ENCODE results near the gene PLP2.
"Not testable (repeated sequence)": the region's sequence is repeated elsewhere in the genome, so short reads cannot be mapped to it uniquely, and the experiment has no call there.

Gene PLP2, protein sequence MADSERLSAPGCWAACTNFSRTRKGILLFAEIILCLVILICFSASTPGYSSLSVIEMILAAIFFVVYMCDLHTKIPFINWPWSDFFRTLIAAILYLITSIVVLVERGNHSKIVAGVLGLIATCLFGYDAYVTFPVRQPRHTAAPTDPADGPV

DNA sequence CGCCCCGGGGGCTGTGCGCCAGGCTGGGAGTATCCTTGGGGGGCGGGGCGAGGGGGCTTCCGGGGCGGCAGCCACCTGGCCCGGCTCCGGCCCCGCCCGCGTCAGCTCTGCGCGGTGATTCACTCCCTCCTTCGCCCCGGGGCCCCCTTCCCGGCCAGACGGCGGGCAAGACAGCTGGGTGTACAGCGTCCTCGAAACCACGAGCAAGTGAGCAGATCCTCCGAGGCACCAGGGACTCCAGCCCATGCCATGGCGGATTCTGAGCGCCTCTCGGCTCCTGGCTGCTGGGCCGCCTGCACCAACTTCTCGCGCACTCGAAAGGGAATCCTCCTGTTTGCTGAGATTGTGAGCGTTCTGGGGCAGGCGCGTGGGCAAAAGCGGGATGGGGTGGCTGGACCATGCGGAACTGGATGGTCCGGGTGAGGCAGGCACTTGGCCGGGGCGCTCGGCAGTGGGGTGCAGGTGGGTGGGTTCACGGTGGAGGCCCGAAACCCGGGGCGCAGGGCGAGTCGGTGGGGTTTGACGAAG lies at the start of gene PLP2:
TSS of gene PLP2 (plus strand) at position 147 of the 528 bp plus-strand sequence. CDS start at position 250, 103 bp downstream.
- peaks cover 55% of the 10 kb centered on the region for H3K36me3 Mint-ChIP-seq (ENCODE audit: low read depth)
- peaks cover 61% of the 10 kb centered on the region for H3K4me1 Mint-ChIP-seq (ENCODE audit: low read depth)
- no peaks in the 10 kb centered on the region for H3K27me3 Mint-ChIP-seq
- peak within 1 kb of the TSS; percentile 94 for H3K27ac Mint-ChIP-seq
- intact Hi-C loops (cut with micrococcal nuclease) = no loop called here
- H3K4me3 Mint-ChIP-seq = peak within 1 kb of the TSS; percentile 87
- H3K9me3 Mint-ChIP-seq = no peaks in the 10 kb centered on the region

DNA sequence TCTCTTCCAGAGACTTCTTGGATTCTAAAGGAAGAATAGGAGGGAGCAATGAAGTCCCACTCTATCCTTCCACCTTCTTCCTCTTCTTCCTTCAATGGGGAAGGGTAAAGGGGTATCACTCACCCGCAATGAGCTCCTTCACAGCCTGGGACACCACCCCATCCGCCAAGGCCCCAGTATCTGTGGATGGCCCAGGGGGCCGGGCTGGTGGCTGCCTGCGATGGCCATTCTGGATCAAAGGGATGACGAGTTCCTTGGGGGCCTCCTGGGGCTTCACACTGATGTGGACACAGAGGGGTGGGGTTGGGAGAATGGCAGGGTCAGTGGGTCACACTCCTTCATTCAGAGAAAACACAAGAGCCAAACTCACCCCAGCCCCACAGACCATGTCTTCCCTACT lies 49.2 kb upstream of the PLP2 start:
- Mint-ChIP-seq H3K27ac (peak overlapping the region; percentile 93), H3K36me3 (ENCODE audit: low read depth) (peaks cover 49% of the 10 kb centered on the region), H3K4me3 (peak overlapping the region; percentile 93), H3K4me1 (ENCODE audit: low read depth) (peaks cover 33% of the 10 kb centered on the region), H3K27me3 (no peaks in the 10 kb centered on the region), H3K9me3 (no peaks in the 10 kb centered on the region)
- intact Hi-C loops (cut with micrococcal nuclease) = loop anchor here (5.0 kb wide), 1 partner anchor 45 kb away; no protein-coding TSS in a partner anchor

DNA sequence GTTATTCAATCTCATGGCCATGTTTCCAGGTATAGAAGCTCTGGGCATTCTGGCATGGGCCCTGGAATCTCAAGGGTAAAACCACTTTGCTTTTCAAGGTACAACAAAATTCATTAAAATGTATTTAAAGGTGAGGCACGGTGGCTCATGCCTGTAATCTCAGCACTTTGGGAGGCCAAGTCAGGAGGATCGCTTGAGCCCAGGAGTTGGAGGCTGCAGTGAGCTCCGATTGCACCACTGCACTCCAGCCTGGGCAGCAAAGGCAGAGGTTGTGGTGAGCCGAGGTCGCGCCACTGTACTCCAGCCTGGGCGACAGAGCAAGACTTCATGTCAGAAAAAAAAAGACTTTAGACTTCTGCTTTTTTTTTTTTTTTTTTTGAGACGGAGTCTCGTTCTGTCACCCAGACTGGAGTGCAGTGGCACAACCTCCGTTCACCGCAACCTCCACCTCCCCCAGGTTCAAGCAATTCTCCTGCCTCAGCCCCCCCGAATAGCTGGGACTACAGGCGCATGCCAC lies 43.9 kb upstream of the PLP2 start:
- H3K27me3 Mint-ChIP-seq; intact Hi-C loops (cut with micrococcal nuclease); H3K4me3 Mint-ChIP-seq; H3K36me3 Mint-ChIP-seq (ENCODE audit: low read depth); H3K9me3 Mint-ChIP-seq; H3K27ac Mint-ChIP-seq: not testable (repeated sequence)
- peaks cover 12% of the 10 kb centered on the region for H3K4me1 Mint-ChIP-seq (ENCODE audit: low read depth)

DNA sequence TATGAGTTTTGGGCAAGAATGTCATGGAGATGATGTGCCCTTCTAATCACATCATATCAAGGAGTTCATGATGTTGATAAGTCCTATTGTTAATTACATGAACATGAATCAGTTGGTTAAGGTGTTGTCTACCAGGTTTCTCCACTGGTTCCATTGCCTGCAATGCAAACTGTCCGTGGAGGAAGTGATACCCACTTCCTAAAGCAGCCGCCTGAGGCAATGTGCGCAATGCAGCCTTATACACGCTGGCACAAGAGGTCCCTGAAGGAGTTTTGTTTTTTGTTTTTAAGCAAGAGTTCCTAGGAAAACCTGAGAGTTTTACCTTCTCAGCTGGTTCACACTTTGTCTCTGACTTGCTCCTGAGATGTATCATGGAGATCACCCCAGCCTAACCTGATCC lies 42.3 kb upstream of the PLP2 start:
- intact Hi-C loops (cut with micrococcal nuclease) = no loop called here
- H3K36me3 Mint-ChIP-seq (ENCODE audit: low read depth) = no peaks in the 10 kb centered on the region
- H3K9me3 Mint-ChIP-seq = no peaks in the 10 kb centered on the region
- H3K27ac Mint-ChIP-seq = peak overlapping the region; percentile 59
- peaks cover 12% of the 10 kb centered on the region for H3K4me1 Mint-ChIP-seq (ENCODE audit: low read depth)
- no peaks in the 10 kb centered on the region for H3K27me3 Mint-ChIP-seq
- no peak overlapping the region for H3K4me3 Mint-ChIP-seq

DNA sequence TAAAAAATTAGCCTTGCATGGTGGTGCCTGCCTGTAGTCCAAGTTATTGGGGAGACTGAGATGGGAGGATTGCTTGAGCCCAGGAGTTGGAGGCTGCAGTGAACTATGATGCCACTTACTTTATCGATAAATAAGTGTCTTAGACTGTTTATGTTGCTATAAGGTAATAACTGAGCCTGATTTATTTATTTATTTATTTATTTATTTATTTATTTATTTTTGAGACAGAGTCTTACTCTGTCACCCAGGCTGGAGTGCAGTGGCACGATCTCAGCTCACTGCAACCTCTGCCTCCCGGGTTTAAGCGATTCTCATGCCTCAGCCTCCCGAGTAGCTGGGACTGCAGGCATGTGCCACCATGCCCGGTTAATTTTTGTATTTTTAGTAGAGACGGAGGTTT lies 39.4 kb upstream of the PLP2 start:
- H3K27me3 Mint-ChIP-seq; H3K27ac Mint-ChIP-seq; H3K4me3 Mint-ChIP-seq; H3K36me3 Mint-ChIP-seq (ENCODE audit: low read depth); H3K9me3 Mint-ChIP-seq; intact Hi-C loops (cut with micrococcal nuclease): not testable (repeated sequence)
- H3K4me1 Mint-ChIP-seq (ENCODE audit: low read depth) = peaks cover 13% of the 10 kb centered on the region

DNA sequence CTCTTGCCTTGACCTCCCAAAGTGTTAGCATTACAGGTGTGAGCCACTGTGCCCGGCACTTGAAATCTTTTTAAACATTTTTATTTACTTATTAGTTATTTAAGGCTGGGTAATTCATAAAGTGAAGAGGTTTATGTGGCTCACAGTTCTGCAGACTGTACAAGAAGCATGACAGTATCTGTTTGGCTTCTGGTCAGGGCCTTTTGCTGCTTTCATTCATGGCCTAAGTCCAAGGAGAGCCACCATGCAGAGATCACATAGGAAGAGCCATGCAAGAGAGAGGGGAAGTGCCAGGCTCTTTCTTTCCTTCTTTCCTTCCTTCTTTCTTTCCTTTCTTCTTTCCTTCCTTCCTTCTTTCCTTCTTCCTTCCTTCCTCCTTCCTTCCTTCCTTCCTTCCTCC lies 37.9 kb upstream of the PLP2 start:
- Mint-ChIP-seq H3K9me3 (no peaks in the 10 kb centered on the region), H3K4me1 (ENCODE audit: low read depth) (peaks cover 13% of the 10 kb centered on the region)
- intact Hi-C loops (cut with micrococcal nuclease) = no loop called here

DNA sequence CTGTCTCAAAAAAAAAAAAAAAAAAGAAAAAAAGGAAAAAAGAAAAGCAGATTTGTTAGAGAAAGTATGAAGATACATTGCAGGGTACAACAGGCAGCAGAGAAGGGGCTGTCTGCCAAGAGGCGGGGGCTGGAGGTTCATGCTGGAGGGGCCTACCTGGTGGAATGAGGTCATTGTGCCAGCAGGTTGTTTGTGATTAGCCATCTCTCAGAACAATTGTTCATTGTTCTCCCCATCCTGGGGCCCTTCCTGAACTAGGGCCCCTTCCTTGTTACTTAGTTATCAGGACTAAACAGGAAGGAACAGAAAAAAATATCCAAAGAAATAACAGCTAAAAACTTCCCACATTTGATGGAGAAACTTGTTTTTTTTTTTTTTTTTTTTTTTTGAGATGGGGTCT lies 34.2 kb upstream of the PLP2 start:
- Mint-ChIP-seq H3K27me3 (no peaks in the 10 kb centered on the region), H3K4me3 (no peak overlapping the region), H3K27ac (no peak overlapping the region), H3K36me3 (ENCODE audit: low read depth) (peaks cover 6% of the 10 kb centered on the region), H3K4me1 (ENCODE audit: low read depth) (peaks cover 7% of the 10 kb centered on the region), H3K9me3 (peaks cover 24% of the 10 kb centered on the region)
- intact Hi-C loops (cut with micrococcal nuclease) = no loop called here

More for the DNA sequence above, 37.9 kb upstream of the PLP2 start:
- Mint-ChIP-seq H3K27me3 (no peaks in the 10 kb centered on the region), H3K4me3 (no peak overlapping the region), H3K36me3 (ENCODE audit: low read depth) (no peaks in the 10 kb centered on the region), H3K27ac (no peak overlapping the region)

DNA sequence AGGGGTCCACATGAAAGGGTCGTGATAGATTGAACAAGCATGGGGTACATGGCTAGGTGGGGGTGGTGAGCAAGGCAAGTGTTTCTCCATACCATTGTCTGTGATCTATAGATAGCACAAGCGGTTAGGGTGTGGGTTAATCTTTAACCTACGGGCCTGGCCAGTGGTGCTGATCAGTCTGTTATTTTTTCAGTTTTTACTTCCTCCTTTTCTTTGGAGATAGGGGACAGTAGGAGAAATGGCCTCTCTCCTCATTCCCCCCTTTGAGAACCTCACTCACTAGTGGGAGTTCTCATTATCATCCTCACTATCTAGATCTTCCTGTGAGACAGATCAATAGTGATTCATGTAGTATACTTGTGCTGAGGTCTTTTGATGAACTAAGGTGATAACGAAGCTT lies 32.0 kb upstream of the PLP2 start:
- Mint-ChIP-seq H3K9me3 (peaks cover 24% of the 10 kb centered on the region), H3K4me3 (no peak overlapping the region), H3K27ac (no peak overlapping the region), H3K4me1 (ENCODE audit: low read depth) (no peaks in the 10 kb centered on the region), H3K36me3 (ENCODE audit: low read depth) (peaks cover 6% of the 10 kb centered on the region), H3K27me3 (no peaks in the 10 kb centered on the region)
- intact Hi-C loops (cut with micrococcal nuclease) = no loop called here

DNA sequence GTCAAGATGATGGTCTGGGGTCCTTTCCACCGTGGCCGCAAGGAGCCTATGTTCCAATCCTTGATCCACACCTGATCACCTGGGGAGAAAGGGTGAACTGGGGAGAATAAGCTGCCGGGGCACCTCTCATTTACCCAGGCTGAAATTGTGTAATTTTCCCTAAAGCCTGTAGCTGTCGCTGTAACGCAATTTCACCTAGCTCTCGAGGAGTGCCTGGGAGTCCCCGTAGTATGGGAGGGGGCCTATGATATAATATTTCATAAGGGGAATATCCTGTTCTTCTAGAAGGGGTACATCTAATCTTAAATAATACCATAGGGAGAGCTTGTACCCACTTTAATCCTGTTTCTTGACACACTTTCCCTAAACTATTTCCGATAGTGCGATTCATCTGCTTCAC lies 29.4 kb upstream of the PLP2 start:
- H3K4me1 Mint-ChIP-seq (ENCODE audit: low read depth); H3K4me3 Mint-ChIP-seq; intact Hi-C loops (cut with micrococcal nuclease); H3K36me3 Mint-ChIP-seq (ENCODE audit: low read depth); H3K27ac Mint-ChIP-seq; H3K27me3 Mint-ChIP-seq: not testable (repeated sequence)
- peaks cover 24% of the 10 kb centered on the region for H3K9me3 Mint-ChIP-seq

DNA sequence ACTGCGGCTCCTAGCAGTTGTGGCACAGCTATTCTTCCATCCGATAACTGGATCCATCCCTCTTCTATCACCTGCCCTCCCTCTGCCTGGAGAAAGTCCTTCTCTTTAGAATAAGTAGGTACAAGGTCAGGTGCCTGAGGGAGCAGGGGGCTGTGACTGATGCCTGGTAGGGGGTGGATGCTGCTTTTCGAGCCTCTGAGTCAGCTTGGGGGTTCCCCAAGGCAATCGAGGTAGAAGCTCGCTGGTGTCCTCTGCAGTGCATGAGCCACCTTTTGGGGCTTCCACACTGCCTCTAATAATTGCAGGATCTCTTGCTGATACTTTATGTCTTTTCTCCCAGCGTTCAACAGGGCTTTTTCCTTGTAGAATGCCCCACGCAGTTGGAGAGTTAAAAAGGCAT lies 28.5 kb upstream of the PLP2 start:
- H3K27ac Mint-ChIP-seq; H3K4me1 Mint-ChIP-seq (ENCODE audit: low read depth); intact Hi-C loops (cut with micrococcal nuclease); H3K27me3 Mint-ChIP-seq; H3K36me3 Mint-ChIP-seq (ENCODE audit: low read depth); H3K4me3 Mint-ChIP-seq: not testable (repeated sequence)
- peaks cover 24% of the 10 kb centered on the region for H3K9me3 Mint-ChIP-seq

DNA sequence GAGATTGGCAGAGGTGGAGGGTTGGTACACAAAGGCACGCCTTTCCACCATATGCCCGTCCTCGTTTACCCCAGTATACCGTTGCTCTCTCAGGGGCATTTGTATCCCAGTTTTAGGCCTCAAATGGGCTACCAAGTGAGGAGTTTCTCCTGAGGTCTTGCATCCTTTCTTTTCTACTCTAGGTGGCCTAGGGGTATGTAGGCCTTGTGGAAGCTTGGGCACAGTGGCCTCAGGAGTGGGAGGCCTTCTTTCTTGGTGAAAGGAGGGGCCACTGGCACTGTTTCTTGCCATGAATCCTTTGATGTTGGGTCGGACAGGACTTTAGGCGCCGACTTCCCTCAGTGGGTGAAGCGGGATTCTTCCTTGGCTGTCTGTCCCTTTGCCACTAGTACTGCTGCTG lies 24.4 kb upstream of the PLP2 start:
- Mint-ChIP-seq H3K9me3 (no peaks in the 10 kb centered on the region), H3K36me3 (ENCODE audit: low read depth) (no peaks in the 10 kb centered on the region), H3K27ac (no peak overlapping the region), H3K27me3 (no peaks in the 10 kb centered on the region), H3K4me1 (ENCODE audit: low read depth) (peaks cover 12% of the 10 kb centered on the region), H3K4me3 (no peak overlapping the region)
- intact Hi-C loops (cut with micrococcal nuclease) = no loop called here

DNA sequence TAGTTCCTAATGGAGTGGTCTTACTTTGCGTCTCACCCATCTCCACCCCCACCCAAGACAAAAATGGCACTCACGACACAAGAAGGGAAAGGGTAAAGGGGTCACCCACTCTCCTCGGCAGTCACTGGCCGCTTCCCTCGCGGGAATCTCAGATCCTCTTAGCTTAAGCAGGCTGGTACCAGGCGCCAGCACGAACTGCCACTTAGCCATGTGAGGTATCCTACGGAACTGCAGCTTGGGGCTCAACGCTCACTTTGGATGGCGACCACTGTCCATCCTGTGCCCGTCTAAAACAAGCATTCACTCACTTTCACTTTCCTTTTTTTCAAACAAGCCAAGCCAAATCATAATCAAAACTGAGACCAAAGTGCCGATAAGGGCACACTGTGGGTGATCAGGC lies 23.8 kb upstream of the PLP2 start:
- Mint-ChIP-seq H3K27ac (peak overlapping the region; percentile 77), H3K9me3 (no peaks in the 10 kb centered on the region), H3K4me1 (ENCODE audit: low read depth) (peaks cover 12% of the 10 kb centered on the region), H3K27me3 (no peaks in the 10 kb centered on the region), H3K4me3 (no peak overlapping the region), H3K36me3 (ENCODE audit: low read depth) (no peaks in the 10 kb centered on the region)
- intact Hi-C loops (cut with micrococcal nuclease) = no loop called here

DNA sequence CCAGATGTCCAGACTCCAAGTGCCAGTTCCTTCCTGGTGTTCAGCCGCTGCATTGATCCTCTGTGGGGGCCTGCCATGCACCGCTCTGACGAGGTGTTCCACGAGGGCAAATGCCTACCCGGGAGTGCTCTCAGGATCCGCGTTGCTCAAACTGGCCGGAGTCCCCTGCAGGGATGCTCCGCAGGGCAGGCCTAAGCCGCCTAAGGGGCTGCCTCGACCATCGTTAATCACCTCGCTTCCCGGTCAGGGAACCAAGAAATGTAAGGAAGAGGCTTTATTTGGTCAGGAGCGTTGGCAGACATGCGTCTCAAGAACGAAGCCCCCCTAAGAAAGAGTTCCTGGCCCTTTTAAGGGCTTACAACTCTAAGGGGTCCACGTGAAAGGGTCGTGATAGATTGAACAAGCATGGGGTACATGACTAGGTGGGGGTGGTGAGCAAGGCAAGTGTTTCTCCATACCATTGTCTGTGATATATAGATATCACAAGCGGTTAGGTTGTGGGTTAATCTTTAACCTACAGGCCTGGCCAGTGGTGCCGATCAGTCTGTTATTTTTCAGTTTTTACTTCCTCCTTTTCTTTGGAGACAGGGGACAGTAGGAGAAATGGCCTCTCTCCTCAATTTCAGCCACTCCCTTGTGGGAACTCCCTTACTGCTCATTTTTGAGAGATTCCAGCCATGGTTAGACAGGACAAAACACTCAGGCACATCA lies 23.2 kb upstream of the PLP2 start:
- intact Hi-C loops (cut with micrococcal nuclease); H3K36me3 Mint-ChIP-seq (ENCODE audit: low read depth); H3K9me3 Mint-ChIP-seq; H3K4me3 Mint-ChIP-seq; H3K27me3 Mint-ChIP-seq: not testable (repeated sequence)
- Mint-ChIP-seq H3K4me1 (ENCODE audit: low read depth) (peaks cover 12% of the 10 kb centered on the region), H3K27ac (peak overlapping the region; percentile 77)

DNA sequence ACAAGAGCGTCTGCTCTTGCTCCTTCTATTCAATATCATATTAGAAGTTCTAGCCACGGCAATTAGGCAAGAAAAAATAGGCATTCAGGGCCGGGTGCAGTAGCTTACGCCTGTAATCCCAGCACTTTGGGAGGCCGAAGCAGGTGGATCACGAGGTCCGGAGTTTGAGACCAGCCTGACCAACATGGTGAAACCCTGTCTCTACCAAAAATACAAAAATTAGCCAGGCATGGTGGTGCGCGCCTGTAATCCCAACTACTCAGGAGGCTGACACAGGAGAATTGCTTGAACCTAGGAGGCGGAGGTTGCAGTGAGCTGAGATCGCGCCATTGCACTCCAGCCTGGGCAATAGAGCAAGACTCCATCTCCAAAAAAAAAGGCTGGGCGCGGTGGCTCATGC lies 22.4 kb upstream of the PLP2 start:
- H3K4me1 Mint-ChIP-seq (ENCODE audit: low read depth) = peaks cover 12% of the 10 kb centered on the region
- H3K27me3 Mint-ChIP-seq; H3K4me3 Mint-ChIP-seq; intact Hi-C loops (cut with micrococcal nuclease); H3K9me3 Mint-ChIP-seq; H3K36me3 Mint-ChIP-seq (ENCODE audit: low read depth): not testable (repeated sequence)
- H3K27ac Mint-ChIP-seq = peak overlapping the region; percentile 77
